ENCODE measurements around the gene ESR2.

DNA sequence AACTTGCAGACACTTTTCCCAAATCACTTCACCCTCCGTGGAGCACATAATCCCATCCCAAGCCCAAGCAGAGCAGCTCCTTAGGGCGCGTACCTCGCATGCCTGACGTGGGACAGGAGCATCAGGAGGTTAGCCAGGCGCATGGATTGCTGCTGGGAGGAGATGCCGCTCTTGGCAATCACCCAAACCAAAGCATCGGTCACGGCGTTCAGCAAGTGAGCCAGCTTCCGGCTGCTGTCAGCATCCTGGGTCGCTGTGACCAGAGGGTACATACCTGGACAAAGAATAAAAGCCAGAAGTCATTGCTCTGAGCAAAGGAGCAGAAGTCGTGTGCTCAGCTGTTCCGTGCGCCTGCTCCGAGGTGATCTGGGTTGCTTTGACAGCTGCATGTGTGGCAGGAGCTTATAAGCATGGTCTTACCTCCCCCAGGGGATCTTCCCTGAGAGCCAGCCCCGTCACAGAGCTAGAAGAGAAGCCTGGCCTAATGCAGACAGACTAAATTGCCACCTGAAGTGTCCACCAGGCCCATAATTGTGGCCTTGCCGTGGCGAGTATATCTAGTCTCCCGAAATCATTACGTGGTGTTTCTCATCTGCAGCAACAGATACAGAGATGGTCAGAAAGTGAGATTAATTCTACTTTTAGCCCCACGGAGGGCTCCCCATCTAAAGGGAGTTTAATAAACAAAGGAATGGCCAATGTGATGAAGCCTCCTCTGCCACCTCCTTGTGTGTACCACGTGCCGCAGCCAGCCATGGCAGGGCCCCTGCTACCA is 59.1 kb downstream of the ESR2 start:
- TF ChIP-seq, protein P1, sequence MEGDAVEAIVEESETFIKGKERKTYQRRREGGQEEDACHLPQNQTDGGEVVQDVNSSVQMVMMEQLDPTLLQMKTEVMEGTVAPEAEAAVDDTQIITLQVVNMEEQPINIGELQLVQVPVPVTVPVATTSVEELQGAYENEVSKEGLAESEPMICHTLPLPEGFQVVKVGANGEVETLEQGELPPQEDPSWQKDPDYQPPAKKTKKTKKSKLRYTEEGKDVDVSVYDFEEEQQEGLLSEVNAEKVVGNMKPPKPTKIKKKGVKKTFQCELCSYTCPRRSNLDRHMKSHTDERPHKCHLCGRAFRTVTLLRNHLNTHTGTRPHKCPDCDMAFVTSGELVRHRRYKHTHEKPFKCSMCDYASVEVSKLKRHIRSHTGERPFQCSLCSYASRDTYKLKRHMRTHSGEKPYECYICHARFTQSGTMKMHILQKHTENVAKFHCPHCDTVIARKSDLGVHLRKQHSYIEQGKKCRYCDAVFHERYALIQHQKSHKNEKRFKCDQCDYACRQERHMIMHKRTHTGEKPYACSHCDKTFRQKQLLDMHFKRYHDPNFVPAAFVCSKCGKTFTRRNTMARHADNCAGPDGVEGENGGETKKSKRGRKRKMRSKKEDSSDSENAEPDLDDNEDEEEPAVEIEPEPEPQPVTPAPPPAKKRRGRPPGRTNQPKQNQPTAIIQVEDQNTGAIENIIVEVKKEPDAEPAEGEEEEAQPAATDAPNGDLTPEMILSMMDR (IDR thresholded peaks at IDR 0.05): no peak
- TF ChIP-seq EP300 (IDR thresholded peaks at IDR 0.05; ENCODE audit: low read depth) (no peak), POLR2AphosphoS5 (IDR thresholded peaks at IDR 0.05) (no peak)

Data from transverse colon (tissue), 4 donors.